GM18505 (cell line): ENCODE results near the gene ARID5B.

Experiments
- ATAC-seq: cut with Tn5 transposase; IDR thresholded peaks from one replicate; pipeline ENCODE4 v1.9.1; 2021; ENCODE audit not compliant: unreplicated experiment
- POLR2A ChIP-seq: IDR thresholded peaks from 4 replicates; pipeline ENCODE4 v1.6.1; 2011; ENCODE audit warnings: borderline replicate concordance; ENCODE audit not compliant: insufficient read depth, insufficient read length; ENCODE audit errors: extremely low read depth

ARID5B gene

GRCh38 chr10:61870526-61870895, 31.0 kb upstream of the ARID5B start:
- no peak for ATAC-seq
- TF ChIP-seq POLR2A = no peak

DNA sequence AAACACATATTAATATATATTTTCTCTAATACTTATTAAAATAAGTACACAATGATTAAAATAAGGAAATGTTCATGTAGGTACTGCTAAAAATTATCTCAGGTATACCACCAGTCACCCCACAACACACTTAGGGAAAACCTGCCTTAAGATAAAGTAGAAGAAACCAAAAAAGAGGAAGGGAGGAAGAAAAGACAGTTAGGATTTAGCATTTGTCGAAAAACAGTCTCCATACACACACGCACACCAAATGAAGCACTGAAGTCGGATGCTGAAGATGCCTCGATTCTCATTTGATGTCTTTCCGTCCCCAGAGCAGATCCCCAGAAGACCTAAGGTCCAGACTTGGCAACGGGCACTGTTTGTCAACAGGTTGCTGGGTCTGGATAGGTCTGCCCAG, 30.0 kb upstream of the ARID5B start:
- no peak for ATAC-seq
- TF ChIP-seq POLR2A = no peak

GRCh38 chr10:61877887-61878739, 23.4 kb upstream of the ARID5B start:
- ATAC-seq = no peak
- TF ChIP-seq POLR2A = no peak

GRCh38 chr10:61878740-61879068, 22.8 kb upstream of the ARID5B start:
- no peak for ATAC-seq
- TF ChIP-seq POLR2A = no peak

DNA sequence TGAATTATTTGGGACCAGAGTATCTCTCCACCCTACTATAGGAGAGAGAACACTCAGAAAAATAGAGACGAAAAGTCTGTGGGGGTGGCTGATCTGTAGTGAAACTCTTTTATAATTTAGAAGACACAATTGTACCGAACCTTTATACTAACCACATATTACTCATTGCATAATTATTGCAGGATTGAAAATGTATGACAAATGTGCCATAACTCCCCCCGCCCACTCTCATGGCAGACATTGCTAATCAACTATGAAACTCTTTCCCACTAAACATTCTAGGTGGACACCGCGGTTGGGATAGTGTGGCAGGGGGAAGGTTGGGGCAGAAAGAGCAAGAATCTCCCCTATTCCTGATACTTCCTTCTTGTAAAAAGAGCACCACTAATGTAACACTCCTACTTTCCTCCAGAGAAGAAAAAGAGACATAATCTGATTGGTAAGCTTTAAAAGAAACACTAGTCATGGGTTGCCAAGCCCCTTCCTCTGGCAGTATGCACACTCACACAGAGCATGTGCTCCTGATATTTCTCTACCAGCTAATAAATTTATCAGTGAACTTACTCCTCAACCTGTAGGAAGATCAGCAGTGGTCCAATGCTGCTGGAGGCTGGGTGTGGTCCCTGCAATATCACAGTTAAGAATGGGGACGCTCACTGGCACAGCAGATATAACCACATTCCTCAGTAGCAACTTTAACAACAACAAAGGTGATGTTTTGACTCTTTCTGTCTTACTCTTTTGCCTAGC, 18.7 kb upstream of the ARID5B start:
- ATAC-seq = no peak
- TF ChIP-seq POLR2A = no peak

DNA sequence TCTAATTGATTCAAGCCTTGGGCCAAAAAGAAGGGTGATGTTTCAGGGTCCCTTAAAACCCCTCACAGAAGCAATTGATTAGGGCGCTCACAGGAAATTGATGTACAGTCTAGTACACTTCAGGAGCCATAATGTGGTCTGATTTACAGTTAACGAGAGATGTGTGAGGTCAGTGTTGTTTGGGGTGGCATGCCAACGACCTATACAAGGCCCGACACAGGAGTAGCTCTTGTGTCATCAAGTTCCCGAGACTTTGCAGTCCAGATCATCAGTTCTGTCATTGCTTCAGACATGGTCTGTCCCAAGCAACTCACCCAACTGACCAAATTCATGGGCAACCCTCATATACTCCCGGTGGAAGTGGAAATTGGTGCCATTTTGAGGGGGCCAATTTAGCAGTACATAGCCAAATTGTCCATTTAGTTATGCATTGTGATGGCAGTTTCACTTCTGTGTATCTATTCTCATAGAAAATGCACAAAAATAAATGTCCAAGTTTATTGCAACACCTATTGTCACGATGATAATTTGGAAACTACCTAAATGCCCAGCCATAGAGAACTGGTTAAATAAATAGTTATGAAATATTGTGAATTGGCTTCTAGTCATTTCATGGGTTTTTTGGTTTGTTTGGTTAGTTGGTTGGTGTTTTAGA, 18.0 kb upstream of the ARID5B start:
- no peak for ATAC-seq
- TF ChIP-seq POLR2A = no peak

DNA sequence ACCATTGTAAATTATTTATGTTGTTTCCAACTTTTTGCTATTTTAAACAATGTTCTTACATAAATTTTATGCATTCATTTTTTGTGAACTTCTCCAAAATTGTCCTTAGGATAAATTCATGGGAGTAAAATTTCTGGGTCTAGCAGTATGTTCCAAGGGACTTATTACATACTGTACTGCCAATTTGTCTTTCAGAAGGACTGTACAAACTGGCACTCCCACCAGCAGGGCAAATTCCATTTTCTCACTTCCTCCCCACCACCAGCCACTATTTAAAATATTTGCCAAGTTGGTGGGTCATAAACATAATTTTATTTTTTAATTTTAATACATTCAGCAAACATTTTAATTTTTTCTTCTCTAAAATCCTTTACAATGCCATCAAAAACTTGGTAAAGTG, 13.7 kb upstream of the ARID5B start:
- no peak for TF ChIP-seq POLR2A
- ATAC-seq = no peak

- no peak for TF ChIP-seq POLR2A
These were observed 12.8 kb upstream of the ARID5B start for GRCh38 chr10:61888744-61889143.

GRCh38 chr10:61890430-61890829, 11.1 kb upstream of the ARID5B start:
- no peak for TF ChIP-seq POLR2A
- ATAC-seq = no peak

More at GRCh38 chr10:61888744-61889143, 12.8 kb upstream of the ARID5B start:
- no peak for ATAC-seq

DNA sequence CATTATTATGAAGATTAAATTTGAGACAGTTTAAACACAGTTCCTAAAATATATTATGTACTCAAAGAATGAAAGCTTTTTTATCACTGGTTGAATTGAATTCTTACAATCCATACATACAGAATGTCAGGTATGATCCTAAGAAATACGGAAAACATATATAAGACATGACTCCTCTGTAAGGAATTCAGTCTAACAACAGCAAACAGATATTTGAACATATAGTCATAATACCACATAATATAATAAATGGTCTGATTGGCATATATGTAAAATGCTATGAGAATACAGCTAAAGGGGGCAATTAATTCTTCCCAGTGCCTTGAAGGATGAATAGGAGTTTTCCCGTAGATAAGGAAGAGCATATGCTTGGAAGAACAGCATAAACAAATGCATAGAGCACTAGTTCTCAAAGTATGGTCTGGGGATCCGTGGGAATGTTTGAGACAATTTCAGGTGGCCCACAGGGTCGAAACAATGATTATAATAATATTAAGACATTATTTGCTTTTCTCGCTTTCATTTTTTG, 10.6 kb upstream of the ARID5B start:
- no peak for ATAC-seq
- no peak for TF ChIP-seq POLR2A

DNA sequence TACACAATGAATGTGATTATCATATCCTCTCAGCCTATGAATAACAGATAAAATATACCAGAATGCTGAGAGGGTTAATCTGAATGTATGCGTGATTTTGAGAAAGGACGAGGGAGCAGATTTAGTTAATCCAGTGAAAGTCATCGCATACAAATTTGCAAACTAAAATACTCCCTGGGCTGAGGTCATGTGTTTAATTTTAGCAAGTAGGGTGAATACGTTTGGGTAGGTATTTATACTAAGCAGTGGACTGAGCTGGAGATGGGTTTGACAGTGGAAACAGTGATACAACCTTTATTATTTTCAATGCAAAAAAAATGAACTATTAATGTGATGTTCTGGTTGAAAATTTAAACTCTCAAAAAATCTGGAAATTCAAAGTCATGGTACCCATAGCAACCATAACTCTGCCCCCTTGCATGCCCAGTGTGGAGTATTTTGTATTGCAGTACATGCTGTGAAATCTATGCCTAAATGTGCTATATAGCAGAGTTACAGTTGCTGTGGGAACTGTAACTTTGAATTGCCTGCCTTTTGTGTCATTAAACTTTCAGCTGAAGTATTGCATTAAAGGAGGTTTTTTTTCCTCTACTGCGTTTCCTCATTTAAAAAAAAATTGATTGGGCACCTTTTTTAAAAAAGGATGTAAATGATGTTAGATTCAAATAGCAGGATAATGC, 9.5 kb upstream of the ARID5B start:
- no peak for TF ChIP-seq POLR2A
- no peak for ATAC-seq

DNA sequence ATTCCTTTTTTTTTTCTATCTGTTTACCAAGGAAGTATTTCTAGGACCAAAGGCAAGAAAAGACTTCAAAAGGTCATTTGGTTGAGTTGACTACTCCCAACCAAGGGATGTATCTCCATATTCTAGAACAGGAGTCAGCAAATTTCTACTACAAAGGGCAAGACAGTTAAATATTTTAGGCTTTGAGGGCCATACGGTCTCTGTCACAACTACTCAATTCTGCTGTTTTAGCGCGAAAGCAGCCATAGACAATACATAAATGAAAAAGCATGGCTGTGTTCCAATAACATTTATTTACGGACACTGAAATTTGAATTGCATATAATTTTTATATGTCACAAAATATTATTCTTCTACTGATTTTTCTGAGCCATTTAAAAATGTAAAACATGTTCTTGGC, 8.5 kb upstream of the ARID5B start:
- ATAC-seq = no peak
- no peak for TF ChIP-seq POLR2A

GRCh38 chr10:61894133-61894532, 7.4 kb upstream of the ARID5B start:
- no peak for ATAC-seq
- TF ChIP-seq POLR2A = no peak
